Measurements from ENCODE around the gene SPATA13. TPM values are rescaled to one million over a fixed set of nuclear protein-coding genes. Genes with fewer than 3 reads are reported as not detected.

The SPATA13 gene
- total RNA-seq, 4 donors from 2014 or later = 10.0 to 24.6 (median 13.4) TPM

- 75 to 93% methylated on average over 7 to 9 of the region's 12 CpGs for WGBS, 2 donors (ENCODE audit: low coverage in 1 of 2)
- H3K4me1 ChIP-seq = peaks cover 0 to 24% (median 0%) of the 10 kb centered on the region in 3 donors
- H3K4me3 ChIP-seq = no peak overlapping the region
- H3K27me3 ChIP-seq = no peaks in the 10 kb centered on the region
- TF ChIP-seq POLR2AphosphoS5 (IDR thresholded peaks at IDR 0.05) (no peak), EP300 (IDR thresholded peaks at IDR 0.05) (no peak), CTCF (IDR thresholded peaks at IDR 0.05) (no peak), POLR2A (IDR thresholded peaks at IDR 0.05) (no peak)
- no peaks in the 10 kb centered on the region for H3K9me3 ChIP-seq
- H3K27ac ChIP-seq = no peak overlapping the region
- ATAC-seq = no peak
- H3K36me3 ChIP-seq = no peaks in the 10 kb centered on the region
Measured at GRCh38 chr13:24230428-24231072, 70.0 kb downstream of the SPATA13 start.

- WGBS, 2 donors (ENCODE audit: low coverage in 1 of 2) = 95 to 100% methylated on average over 3 of the region's 3 CpGs
- Histone ChIP-seq H3K4me1 (peaks cover 0 to 24% (median 0%) of the 10 kb centered on the region in 3 donors), H3K9me3 (no peaks in the 10 kb centered on the region), H3K27me3 (no peaks in the 10 kb centered on the region), H3K4me3 (no peak overlapping the region), H3K27ac (no peak overlapping the region), H3K36me3 (no peaks in the 10 kb centered on the region)
- no peak for TF ChIP-seq POLR2A (IDR thresholded peaks at IDR 0.05)
- TF ChIP-seq EP300 (IDR thresholded peaks at IDR 0.05) = no peak
- TF ChIP-seq POLR2AphosphoS5 (IDR thresholded peaks at IDR 0.05) = no peak
- no peak for TF ChIP-seq CTCF (IDR thresholded peaks at IDR 0.05)
- ATAC-seq = no peak
Measured at GRCh38 chr13:24231377-24231776, 70.9 kb downstream of the SPATA13 start.

- Histone ChIP-seq H3K27me3 (no peaks in the 10 kb centered on the region), H3K27ac (no peak overlapping the region), H3K4me1 (peaks cover 0 to 24% (median 0%) of the 10 kb centered on the region in 3 donors), H3K4me3 (no peak overlapping the region), H3K36me3 (no peaks in the 10 kb centered on the region), H3K9me3 (no peaks in the 10 kb centered on the region)
- WGBS, 2 donors (ENCODE audit: low coverage in 1 of 2) = 83 to 95% methylated on average over 1 to 5 of the region's 5 CpGs
- no peak for ATAC-seq
- TF ChIP-seq CTCF (IDR thresholded peaks at IDR 0.05) (no peak), POLR2AphosphoS5 (IDR thresholded peaks at IDR 0.05) (no peak), POLR2A (IDR thresholded peaks at IDR 0.05) (no peak), EP300 (IDR thresholded peaks at IDR 0.05) (no peak)
Measured at GRCh38 chr13:24232037-24232436, 71.5 kb downstream of the SPATA13 start.

- no peak overlapping the region for H3K27ac ChIP-seq
- H3K4me1 ChIP-seq = peaks cover 0 to 24% (median 0%) of the 10 kb centered on the region in 3 donors
- WGBS, 2 donors (ENCODE audit: low coverage in 1 of 2) = 76 to 96% methylated on average over 2 to 3 of the region's 3 CpGs
- H3K4me3 ChIP-seq = no peak overlapping the region
- H3K36me3 ChIP-seq = no peaks in the 10 kb centered on the region
- no peaks in the 10 kb centered on the region for H3K9me3 ChIP-seq
- no peaks in the 10 kb centered on the region for H3K27me3 ChIP-seq
- ATAC-seq = no peak
- TF ChIP-seq CTCF (IDR thresholded peaks at IDR 0.05) = no peak
- TF ChIP-seq POLR2AphosphoS5 (IDR thresholded peaks at IDR 0.05) = no peak
Measured at GRCh38 chr13:24232474-24232873, 72.0 kb downstream of the SPATA13 start.

- H3K4me3 ChIP-seq = peak overlapping the region in 1 of 2 donors; percentile 19
- no peak for ATAC-seq
Measured at GRCh38 chr13:24233351-24233901, 72.9 kb downstream of the SPATA13 start.

More at GRCh38 chr13:24233351-24233901, 72.9 kb downstream of the SPATA13 start:
- Histone ChIP-seq H3K27ac (peak overlapping the region in 2 of 4 donors; percentile 41 to 42), H3K36me3 (no peaks in the 10 kb centered on the region), H3K27me3 (no peaks in the 10 kb centered on the region), H3K9me3 (no peaks in the 10 kb centered on the region), H3K4me1 (peaks cover 0 to 24% (median 0%) of the 10 kb centered on the region in 3 donors)
- no peak for TF ChIP-seq EP300 (IDR thresholded peaks at IDR 0.05)
- TF ChIP-seq CTCF (IDR thresholded peaks at IDR 0.05) = no peak
- no peak for TF ChIP-seq POLR2A (IDR thresholded peaks at IDR 0.05)
- TF ChIP-seq POLR2AphosphoS5 (IDR thresholded peaks at IDR 0.05) = no peak
- WGBS, 2 donors (ENCODE audit: low coverage in 1 of 2) = 0 to 6% methylated on average over 3 to 4 of the region's 4 CpGs
